GM12878 (cell line): ENCODE data around the gene PNPLA8. TPM values are rescaled to one million over a fixed set of nuclear protein-coding genes. Genes with fewer than 3 reads are reported as not detected.

Experiments used
- ATAC-seq: fragments of 200-7000 bp; cut with Tn5 transposase; 3 replicates; pipeline ENCODE4 v1.9.1; 2020; ENCODE audit warnings: mild to moderate bottlenecking, moderate library complexity
- BruUV-seq: library from RNA; stranded (reverse); fragments of 400-500 nt; replicated peaks from 2 replicates; lab custom pipeline; 2021; lab: Mats Ljungman, UMichigan
- CTCF ChIA-PET: fragments of 300-600 bp; sonication (Branson Sonifier 250); formaldehyde crosslinking; extraction: SDS; loops from one replicate; lab custom pipeline; 2021; ENCODE audit warnings: inconsistent platforms; lab: Yijun Ruan, JAX
- POLR2A ChIA-PET: fragments of 350-600 bp; formaldehyde crosslinking; extraction: SDS; loops from one replicate; lab custom pipeline; 2021; ENCODE audit warnings: inconsistent platforms; lab: Charles Lee
- RAD21 ChIA-PET: fragments of 300-600 bp; sonication (Branson Sonifier 250); formaldehyde crosslinking; loops from one replicate; lab custom pipeline; 2023; ENCODE audit warnings: antibody characterized with exemption; ENCODE audit not compliant: unreplicated experiment; lab: Charles Lee
- SMC1A ChIA-PET: fragments of 300-600 bp; sonication (Branson Sonifier 250); formaldehyde crosslinking; loops from one replicate; lab custom pipeline; 2023; ENCODE audit not compliant: unreplicated experiment, uncharacterized antibody; lab: Charles Lee
- DNase-seq: peaks from one replicate; pipeline ENCODE4 v3.0.0-alpha.2; 2011; ENCODE audit warnings: low read depth, low spot score
- FAIRE-seq: peaks from 3 replicates; lab custom pipeline; 2011; peaks lifted over from hg19 to GRCh38; lab: Jason Lieb, UNC
- H2AFZ ChIP-seq: 2 replicates; pipeline ENCODE4 v1.6.0; 2011; ENCODE audit warnings: low read depth, low read length, control low read depth; ENCODE audit not compliant: control insufficient read depth
- H3K27ac ChIP-seq: 2 replicates; pipeline ENCODE4 v1.5.1; 2011; ENCODE audit warnings: control low read depth; ENCODE audit not compliant: control insufficient read depth, insufficient read depth
- H3K27me3 ChIP-seq, 2 experiments: replicated peaks in 1 of 2; 2 replicates each; pipeline versions ENCODE4 v1.6.0 to v1.6.1; 2011; ENCODE audit warnings: low read length in 1 of 2; ENCODE audit not compliant: control insufficient read depth in 2 of 2, insufficient read depth in 2 of 2
- H3K36me3 ChIP-seq, 2 experiments: 2 replicates each; pipeline ENCODE4 v1.5.1; 2011; ENCODE audit warnings: low read length in 1 of 2; ENCODE audit not compliant: control insufficient read depth in 2 of 2, insufficient read depth in 2 of 2
- H3K4me1 ChIP-seq: 2 replicates; pipeline ENCODE4 v1.6.1; 2011; ENCODE audit warnings: mild to moderate bottlenecking, low read length, moderate library complexity, mixed read lengths; ENCODE audit not compliant: control insufficient read depth, insufficient read depth
- H3K4me2 ChIP-seq: 2 replicates; pipeline ENCODE4 v1.6.0; 2011; ENCODE audit warnings: control low read depth; ENCODE audit not compliant: control insufficient read depth, insufficient read depth
- H3K4me3 ChIP-seq: fragments of 200-600 bp; sonication (generic); 2 replicates; pipeline ENCODE4 v1.5.1; 2016
- H3K79me2 ChIP-seq: 2 replicates; pipeline ENCODE4 v1.6.0; 2011; ENCODE audit warnings: low read length; ENCODE audit not compliant: control insufficient read depth, insufficient read depth
- H3K9ac ChIP-seq: 2 replicates; pipeline ENCODE4 v1.8.0; 2011; ENCODE audit warnings: low read length, control low read depth, mixed read lengths; ENCODE audit not compliant: control insufficient read depth, insufficient read depth
- H3K9me3 ChIP-seq: replicated peaks from 3 replicates; pipeline ENCODE4 v1.5.1; 2011; ENCODE audit warnings: mild to moderate bottlenecking, low read length; ENCODE audit not compliant: control insufficient read depth, insufficient read depth
- H4K20me1 ChIP-seq: 2 replicates; pipeline ENCODE4 v1.6.0; 2011; ENCODE audit not compliant: control insufficient read depth, insufficient read depth
- BACH1 ChIP-seq: fragments of 450-650 bp; IDR thresholded peaks from 2 replicates; pipeline ENCODE4 v1.6.1; 2017; ENCODE audit warnings: mild to moderate bottlenecking, borderline replicate concordance
- EZH2 ChIP-seq: IDR thresholded peaks from 2 replicates; pipeline ENCODE4 v1.6.1; 2012; ENCODE audit warnings: low read depth, mild to moderate bottlenecking, control low read depth, inconsistent platforms, low read length, borderline replicate concordance; ENCODE audit not compliant: control insufficient read depth
- FOXM1 ChIP-seq: IDR thresholded peaks from 2 replicates; pipeline ENCODE4 v1.6.1; 2012; ENCODE audit warnings: low read depth, mild to moderate bottlenecking, inconsistent platforms, low read length, moderate library complexity
- NBN ChIP-seq: fragments of 450-650 bp; IDR thresholded peaks from 2 replicates; pipeline ENCODE4 v1.6.1; 2016
- SMAD5 ChIP-seq: IDR thresholded peaks from 2 replicates; pipeline ENCODE4 v1.6.1; 2016; ENCODE audit warnings: antibody characterized with exemption, low read depth
- SMC3 ChIP-seq: IDR thresholded peaks from 2 replicates; pipeline ENCODE4 v1.6.1; 2011; ENCODE audit warnings: low read length, improper control_type of control experiment, borderline replicate concordance
- SUPT20H ChIP-seq: IDR thresholded peaks from 2 replicates; pipeline ENCODE4 v1.6.1; 2011; ENCODE audit warnings: low read depth, mild to moderate bottlenecking, low read length, moderate library complexity, borderline replicate concordance; ENCODE audit not compliant: control insufficient read depth
- TAF1 ChIP-seq: IDR thresholded peaks from 2 replicates; pipeline ENCODE4 v1.6.1; 2011; ENCODE audit warnings: mild to moderate bottlenecking, low read depth, low read length, borderline replicate concordance
- TCF12 ChIP-seq: IDR thresholded peaks from 2 replicates; pipeline ENCODE4 v1.6.1; 2011; ENCODE audit warnings: low read depth, mild to moderate bottlenecking, low read length
- WRNIP1 ChIP-seq: IDR thresholded peaks from 2 replicates; pipeline ENCODE4 v1.6.1; 2011; ENCODE audit warnings: low read depth, low read length, improper control_type of control experiment, borderline replicate concordance
- WGBS: methylation state at CpG from one replicate; pipeline ENCODE4 v1.1.6; 2016; ENCODE audit warnings: low lambda C conversion rate; ENCODE audit not compliant: insufficient replicate concordance, insufficient coverage; ENCODE audit errors: missing lambda C conversion rate; 5-methylcytosine and 5-hydroxymethylcytosine counted together
- in situ Hi-C: fragments of 300-500 bp; cut with MboI; formaldehyde crosslinking; loops from 9 replicates; pipeline ENCODE4 v1.14.3; 2018; ENCODE audit warnings: mixed read lengths
- intact Hi-C: fragments of 100-400 bp; cut with micrococcal nuclease; formaldehyde crosslinking; loops from one replicate; pipeline ENCODE4 v1.14.2; 2022; ENCODE audit not compliant: unreplicated experiment
- polyA plus RNA-seq, 11 experiments: library from polyadenylated mRNA; depleted of rRNA in 4 of 11; unstranded in 6 of 11; stranded (reverse) in 5 of 11; fragments of >200 nt; fragmentation: Nextera tagmentation in 4 of 11; fragmentation: Illumina TruSeq in 1 of 11; extraction: Ambion mirVana in 4 of 11; extraction: Trizol in 1 of 11; gene quantifications; 1 replicate in 1 of 11; 2 replicates in 10 of 11; pipeline versions ENCODE4 v1.2.1 to v1.2.3, GENCODE V29; 2011 to 2016; ENCODE audit warnings: inconsistent platforms in 2 of 11, missing spikeins in 2 of 11, low read depth in 1 of 11
- total RNA-seq, 4 experiments: library from RNA; depleted of rRNA in 3 of 4; stranded (reverse); fragments of >200 nt in 3 of 4; fragmentation: Illumina TruSeq in 1 of 4; extraction: Trizol in 1 of 4; gene quantifications; 2 replicates each; pipeline versions ENCODE4 v1.2.1 to v1.2.3, GENCODE V29; 2013 to 2021
- TF ChIP-seq, protein P1 (sequence below): fragments of 450-650 bp; IDR thresholded peaks from 2 replicates; pipeline ENCODE4 v1.6.1; 2017; ENCODE audit warnings: low read depth, mild to moderate bottlenecking, moderate library complexity
- TF ChIP-seq, protein P2 (sequence below): IDR thresholded peaks from 2 replicates; pipeline ENCODE4 v1.6.1; 2011; ENCODE audit warnings: borderline replicate concordance, low read depth, mild to moderate bottlenecking, moderate library complexity, mixed read lengths, low read length; ENCODE audit not compliant: insufficient read depth; ENCODE audit errors: extremely low read length

PNPLA8 gene
- total and polyA plus RNA-seq, 10 of the 15 experiments (the other 5 are each of a cell fraction or from before 2014, with no cell fraction given): 8.0 to 16.3 (median 12.2) TPM

DNA sequence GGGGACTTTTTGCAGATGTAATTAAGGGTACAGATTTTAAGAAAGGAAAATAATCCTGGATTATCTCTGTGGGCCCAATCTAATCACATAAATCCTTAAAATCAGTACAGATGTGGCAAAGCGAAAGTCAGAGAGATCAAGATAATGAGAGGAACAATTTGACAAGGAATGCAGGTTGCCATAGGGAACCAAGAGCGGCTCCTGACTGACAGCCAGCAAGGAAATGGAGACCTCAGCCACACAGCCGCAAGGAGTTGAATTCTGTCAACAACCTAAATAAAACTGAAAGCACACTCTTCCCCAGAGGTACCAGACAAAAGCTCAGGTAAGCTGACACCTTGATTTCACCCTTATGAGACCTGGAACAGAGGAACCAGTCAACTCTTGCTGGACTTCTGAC is 3.4 kb upstream of the PNPLA8 start:
- Histone ChIP-seq H3K27ac (no peak overlapping the region), H3K4me1 (peaks cover 7% of the 10 kb centered on the region), H3K79me2 (peaks cover 11% of the 10 kb centered on the region), H3K9ac (no peak overlapping the region), H3K9me3 (no peaks in the 10 kb centered on the region), H3K4me2 (no peak overlapping the region), H4K20me1 (no peaks in the 10 kb centered on the region), H3K27me3 (no peaks in the 10 kb centered on the region), H3K4me3 (no peak overlapping the region), H2AFZ (no peak overlapping the region)
- in situ Hi-C loops: loop anchor here (5.0 kb wide), 1 partner anchor 38 kb away; the partner anchor contains the start of genes DNAJB9 and THAP5
- no peak for FAIRE-seq
- ChIA-PET RAD21 (no interaction called here), POLR2A (interaction anchor here (1.5 kb wide), 1 partner anchor 40 kb away, joined by 3 read pairs; the partner anchor contains the start of genes DNAJB9 and THAP5), SMC1A (interaction anchor here (1.2 kb wide), 1 partner anchor 11 kb away, joined by 4 read pairs; no protein-coding TSS in a partner anchor)
- no TSS peak for BruUV-seq
- WGBS: 98% methylated on average over 3 of the region's 3 CpGs
- ATAC-seq: no peak
- no peak for DNase-seq
- TF ChIP-seq SMAD5: no peak
- TF ChIP-seq, protein P1, sequence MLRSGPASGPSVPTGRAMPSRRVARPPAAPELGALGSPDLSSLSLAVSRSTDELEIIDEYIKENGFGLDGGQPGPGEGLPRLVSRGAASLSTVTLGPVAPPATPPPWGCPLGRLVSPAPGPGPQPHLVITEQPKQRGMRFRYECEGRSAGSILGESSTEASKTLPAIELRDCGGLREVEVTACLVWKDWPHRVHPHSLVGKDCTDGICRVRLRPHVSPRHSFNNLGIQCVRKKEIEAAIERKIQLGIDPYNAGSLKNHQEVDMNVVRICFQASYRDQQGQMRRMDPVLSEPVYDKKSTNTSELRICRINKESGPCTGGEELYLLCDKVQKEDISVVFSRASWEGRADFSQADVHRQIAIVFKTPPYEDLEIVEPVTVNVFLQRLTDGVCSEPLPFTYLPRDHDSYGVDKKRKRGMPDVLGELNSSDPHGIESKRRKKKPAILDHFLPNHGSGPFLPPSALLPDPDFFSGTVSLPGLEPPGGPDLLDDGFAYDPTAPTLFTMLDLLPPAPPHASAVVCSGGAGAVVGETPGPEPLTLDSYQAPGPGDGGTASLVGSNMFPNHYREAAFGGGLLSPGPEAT: no peak
- TF ChIP-seq SMC3: no peak
- no peak for TF ChIP-seq TCF12
- no peak for TF ChIP-seq WRNIP1
- TF ChIP-seq FOXM1: no peak
- TF ChIP-seq, protein P2, sequence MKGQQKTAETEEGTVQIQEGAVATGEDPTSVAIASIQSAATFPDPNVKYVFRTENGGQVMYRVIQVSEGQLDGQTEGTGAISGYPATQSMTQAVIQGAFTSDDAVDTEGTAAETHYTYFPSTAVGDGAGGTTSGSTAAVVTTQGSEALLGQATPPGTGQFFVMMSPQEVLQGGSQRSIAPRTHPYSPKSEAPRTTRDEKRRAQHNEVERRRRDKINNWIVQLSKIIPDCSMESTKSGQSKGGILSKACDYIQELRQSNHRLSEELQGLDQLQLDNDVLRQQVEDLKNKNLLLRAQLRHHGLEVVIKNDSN: no peak
- TF ChIP-seq SUPT20H: no peak
- TF ChIP-seq NBN: no peak
- TF ChIP-seq EZH2: no peak
- TF ChIP-seq TAF1: no peak
- TF ChIP-seq BACH1: no peak
- TF ChIP-seq, all 136 proteins: peak for 0
- no peaks in the 10 kb centered on the region for H3K36me3 ChIP-seq
- intact Hi-C loops: no loop called here
- CTCF ChIA-PET: interaction anchor here (1.3 kb wide), 1 partner anchor 30 kb away, joined by 3 read pairs; no protein-coding TSS in a partner anchor
